ENCODE measurements around the gene AK5. TPM values are rescaled to one million over a fixed set of nuclear protein-coding genes. Genes with fewer than 3 reads are reported as not detected.

Gene AK5
- polyA plus RNA-seq, 4 donors = 2.5 to 5.9 (median 3.2) TPM

- DNase-seq (ENCODE audit: low read depth in 4 of 4, low spot score in 2 of 4) = no peak
These were observed 66.7 kb downstream of the AK5 start for GRCh38 chr1:77348549-77348948.

GRCh38 chr1:77349275-77349674 lies 67.5 kb downstream of the AK5 start:
- DNase-seq (ENCODE audit: low read depth in 4 of 4, low spot score in 2 of 4) = no peak

- no peak for DNase-seq (ENCODE audit: low read depth in 4 of 4, low spot score in 2 of 4)
These were observed 68.4 kb downstream of the AK5 start for GRCh38 chr1:77350012-77350770.

- no peak for DNase-seq (ENCODE audit: low read depth in 4 of 4, low spot score in 2 of 4)
These were observed 72.7 kb downstream of the AK5 start for GRCh38 chr1:77354536-77354935.

- no peak for DNase-seq (ENCODE audit: low read depth in 4 of 4, low spot score in 2 of 4)
These were observed 73.2 kb downstream of the AK5 start for GRCh38 chr1:77355010-77355409.

- no peak for DNase-seq (ENCODE audit: low read depth in 4 of 4, low spot score in 2 of 4)
These were observed 74.3 kb downstream of the AK5 start for GRCh38 chr1:77356136-77356535.

GRCh38 chr1:77360256-77360655 lies 78.4 kb downstream of the AK5 start:
- DNase-seq (ENCODE audit: low read depth in 4 of 4, low spot score in 2 of 4) = no peak

GRCh38 chr1:77361621-77362020 lies 79.8 kb downstream of the AK5 start:
- DNase-seq (ENCODE audit: low read depth in 4 of 4, low spot score in 2 of 4) = no peak

GRCh38 chr1:77370161-77370560 lies 88.3 kb downstream of the AK5 start:
- no peak for DNase-seq (ENCODE audit: low read depth in 4 of 4, low spot score in 2 of 4)

GRCh38 chr1:77370583-77371306 lies 88.9 kb downstream of the AK5 start:
- DNase-seq (ENCODE audit: low read depth in 4 of 4, low spot score in 2 of 4) = no peak

- no peak for DNase-seq (ENCODE audit: low read depth in 4 of 4, low spot score in 2 of 4)
These were observed 89.6 kb downstream of the AK5 start for GRCh38 chr1:77371396-77371795.

GRCh38 chr1:77373702-77374101 lies 91.9 kb downstream of the AK5 start:
- no peak for DNase-seq (ENCODE audit: low read depth in 4 of 4, low spot score in 2 of 4)

GRCh38 chr1:77375541-77375940 lies 93.7 kb downstream of the AK5 start:
- DNase-seq (ENCODE audit: low read depth in 4 of 4, low spot score in 2 of 4) = no peak

- no peak for DNase-seq (ENCODE audit: low read depth in 4 of 4, low spot score in 2 of 4)
These were observed 94.2 kb downstream of the AK5 start for GRCh38 chr1:77375990-77376389.

GRCh38 chr1:77378723-77379535 lies 97.1 kb downstream of the AK5 start:
- DNase-seq (ENCODE audit: low read depth in 4 of 4, low spot score in 2 of 4) = peak in 1 of 4 donors; percentile 1

- DNase-seq (ENCODE audit: low read depth in 4 of 4, low spot score in 2 of 4) = no peak
These were observed 100.5 kb downstream of the AK5 start for GRCh38 chr1:77382366-77382765.

- DNase-seq (ENCODE audit: low read depth in 4 of 4, low spot score in 2 of 4) = no peak
These were observed 101.4 kb downstream of the AK5 start for GRCh38 chr1:77383236-77383635.

GRCh38 chr1:77385551-77385950 lies 103.7 kb downstream of the AK5 start:
- no peak for DNase-seq (ENCODE audit: low read depth in 4 of 4, low spot score in 2 of 4)

- no peak for DNase-seq (ENCODE audit: low read depth in 4 of 4, low spot score in 2 of 4)
These were observed 104.5 kb downstream of the AK5 start for GRCh38 chr1:77386276-77386675.

- no peak for DNase-seq (ENCODE audit: low read depth in 4 of 4, low spot score in 2 of 4)
These were observed 105.7 kb downstream of the AK5 start for GRCh38 chr1:77387553-77387952.

GRCh38 chr1:77388661-77389060 lies 106.8 kb downstream of the AK5 start:
- DNase-seq (ENCODE audit: low read depth in 4 of 4, low spot score in 2 of 4) = no peak
